Measurements from ENCODE around the gene PPP1R9B.
A peak's percentile ranks its signal among the peaks of the same experiment; 100 is the strongest.

The PPP1R9B gene

DNA sequence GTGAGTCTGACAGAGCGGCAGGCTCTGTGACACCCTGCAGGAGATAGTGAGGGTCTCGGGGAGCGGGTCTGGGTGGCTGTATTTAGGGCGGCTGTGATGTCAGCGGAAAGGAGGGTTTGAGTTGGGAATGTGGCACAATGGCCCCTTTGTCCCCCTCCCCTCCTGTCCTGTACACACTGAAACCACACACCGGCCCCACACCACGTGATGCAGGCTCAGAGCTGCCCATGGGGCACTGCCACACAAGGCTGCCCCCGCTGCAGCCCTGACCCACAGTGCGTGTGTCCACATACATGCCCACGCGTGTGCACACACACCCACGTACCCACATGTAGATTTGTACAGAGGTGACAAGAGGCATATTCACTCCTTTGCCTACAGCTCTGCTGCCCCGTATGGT, 30.7 kb upstream of the PPP1R9B start:
- CTCF ChIA-PET, result interaction anchor here (1.0 to 3.6 kb wide), 7 partner anchors 9 to 66 kb away, joined by 3 to 21 read pairs (median 4); no protein-coding TSS in a partner anchor
- no peak for DNase-seq (ENCODE audit: extremely low spot score)
- POLR2A ChIA-PET, result no interaction called here
- TF ChIP-seq, protein P1, sequence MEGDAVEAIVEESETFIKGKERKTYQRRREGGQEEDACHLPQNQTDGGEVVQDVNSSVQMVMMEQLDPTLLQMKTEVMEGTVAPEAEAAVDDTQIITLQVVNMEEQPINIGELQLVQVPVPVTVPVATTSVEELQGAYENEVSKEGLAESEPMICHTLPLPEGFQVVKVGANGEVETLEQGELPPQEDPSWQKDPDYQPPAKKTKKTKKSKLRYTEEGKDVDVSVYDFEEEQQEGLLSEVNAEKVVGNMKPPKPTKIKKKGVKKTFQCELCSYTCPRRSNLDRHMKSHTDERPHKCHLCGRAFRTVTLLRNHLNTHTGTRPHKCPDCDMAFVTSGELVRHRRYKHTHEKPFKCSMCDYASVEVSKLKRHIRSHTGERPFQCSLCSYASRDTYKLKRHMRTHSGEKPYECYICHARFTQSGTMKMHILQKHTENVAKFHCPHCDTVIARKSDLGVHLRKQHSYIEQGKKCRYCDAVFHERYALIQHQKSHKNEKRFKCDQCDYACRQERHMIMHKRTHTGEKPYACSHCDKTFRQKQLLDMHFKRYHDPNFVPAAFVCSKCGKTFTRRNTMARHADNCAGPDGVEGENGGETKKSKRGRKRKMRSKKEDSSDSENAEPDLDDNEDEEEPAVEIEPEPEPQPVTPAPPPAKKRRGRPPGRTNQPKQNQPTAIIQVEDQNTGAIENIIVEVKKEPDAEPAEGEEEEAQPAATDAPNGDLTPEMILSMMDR (IDR thresholded peaks at IDR 0.05; ENCODE audit: control extremely low read depth, extremely low read depth, low read depth, missing control alignments), result no peak

DNA sequence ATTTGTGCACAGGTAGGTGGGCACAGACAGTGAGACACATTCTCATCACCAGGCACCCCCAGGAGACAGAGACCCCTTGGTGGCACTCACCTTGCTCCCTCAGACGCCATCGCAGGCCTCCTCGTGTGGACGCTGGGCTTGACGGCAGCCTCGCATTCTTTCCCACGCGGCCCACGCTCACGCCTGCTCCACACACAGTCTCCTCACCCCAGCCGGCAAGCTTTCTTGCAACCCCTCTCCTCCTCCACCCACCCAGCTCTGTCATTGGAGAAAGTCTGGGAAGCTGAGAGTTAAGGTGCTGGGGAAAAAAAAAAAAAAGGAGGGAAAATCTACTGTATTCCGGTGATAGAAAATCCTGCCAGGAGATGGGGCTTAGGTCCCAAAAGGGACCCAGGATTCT, 30.1 kb upstream of the PPP1R9B start:
- POLR2A ChIA-PET, result no interaction called here
- CTCF ChIA-PET, result interaction anchor here (1.3 to 3.6 kb wide), 3 partner anchors 10 to 29 kb away, joined by 3 to 21 read pairs (median 4); no protein-coding TSS in a partner anchor
- DNase-seq (ENCODE audit: extremely low spot score), result no peak

DNA sequence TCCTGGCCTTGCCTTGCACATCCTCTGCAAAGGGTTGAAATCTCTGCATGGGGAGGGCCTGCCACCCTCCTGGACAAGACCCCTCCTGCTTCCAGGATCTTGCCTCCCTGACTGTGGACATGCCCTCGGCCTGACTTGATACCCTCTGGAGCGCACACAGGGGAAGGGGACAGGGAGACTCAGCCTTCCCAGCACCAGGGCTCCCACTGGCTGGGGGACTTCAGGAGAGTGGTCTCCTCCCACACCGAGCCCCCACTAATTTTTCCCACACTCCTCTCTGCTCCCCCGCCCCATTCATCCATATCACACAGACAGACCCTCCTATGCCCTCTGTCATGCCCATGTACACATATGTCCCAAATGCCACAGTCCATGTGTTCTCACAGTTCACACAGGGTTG, 29.6 kb upstream of the PPP1R9B start:
- TF ChIP-seq, protein P1 (IDR thresholded peaks at IDR 0.05; ENCODE audit: control extremely low read depth, extremely low read depth, low read depth, missing control alignments), result no peak
- no peak for DNase-seq (ENCODE audit: extremely low spot score)
- ChIA-PET POLR2A (no interaction called here), CTCF (interaction anchor here (3.6 kb wide), 1 partner anchor 10 kb away, joined by 21 read pairs; no protein-coding TSS in a partner anchor)

More for the DNA sequence above, 30.1 kb upstream of the PPP1R9B start:
- TF ChIP-seq, protein P1 (IDR thresholded peaks at IDR 0.05; ENCODE audit: control extremely low read depth, extremely low read depth, low read depth, missing control alignments), result no peak

DNA sequence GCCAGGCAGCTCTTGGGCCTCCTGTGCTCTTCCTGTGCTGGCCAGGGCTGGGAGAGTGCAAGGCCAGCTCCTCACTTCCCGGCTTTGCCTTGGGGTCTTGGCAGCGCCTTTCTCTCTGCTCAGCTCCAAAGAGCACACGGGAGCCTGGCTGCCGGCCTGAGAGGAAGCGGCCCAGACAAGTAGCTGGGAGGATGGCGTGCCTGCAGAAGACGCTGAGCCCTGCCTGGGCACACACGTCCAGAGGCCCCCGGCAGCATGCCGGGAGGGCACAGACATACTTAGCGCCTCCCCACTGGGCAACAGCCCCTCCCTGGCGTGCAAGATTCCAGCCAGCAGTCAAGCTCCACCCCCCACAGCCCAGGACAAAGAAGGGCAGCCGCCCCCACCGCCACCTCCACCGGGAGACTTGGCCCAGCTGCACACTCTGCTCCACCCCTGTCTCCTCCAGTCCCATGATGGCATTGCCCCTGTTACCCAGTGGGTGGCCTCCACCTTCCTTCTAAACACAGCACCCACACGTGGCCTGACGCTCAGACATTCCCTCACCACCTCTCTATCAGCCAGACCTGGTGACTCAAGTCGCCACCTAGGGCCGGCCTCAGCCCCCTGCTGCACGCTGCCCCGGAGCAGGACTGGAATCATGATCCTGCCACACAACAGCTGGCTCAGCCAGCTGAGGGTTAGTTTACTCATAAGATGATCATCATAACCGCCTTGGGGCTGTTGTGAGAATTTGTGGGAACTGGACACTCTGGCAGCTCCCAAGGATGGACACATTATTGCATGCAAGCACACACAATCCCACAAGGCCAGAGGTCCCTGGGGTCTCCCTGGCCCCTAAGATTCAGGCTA, 27.7 kb upstream of the PPP1R9B start:
- CTCF ChIA-PET, result interaction anchor here (0.8 to 3.9 kb wide), 32 partner anchors 9 to 1293 kb away, joined by 3 to 90 read pairs (median 5); partner anchors contain the start of genes COL1A1, PDK2 and SGCA
- TF ChIP-seq, protein P1 (IDR thresholded peaks at IDR 0.05; ENCODE audit: control extremely low read depth, extremely low read depth, low read depth, missing control alignments), result peak; percentile 78
- POLR2A ChIA-PET, result no interaction called here
- DNase-seq (ENCODE audit: extremely low spot score), result peak; percentile 77

DNA sequence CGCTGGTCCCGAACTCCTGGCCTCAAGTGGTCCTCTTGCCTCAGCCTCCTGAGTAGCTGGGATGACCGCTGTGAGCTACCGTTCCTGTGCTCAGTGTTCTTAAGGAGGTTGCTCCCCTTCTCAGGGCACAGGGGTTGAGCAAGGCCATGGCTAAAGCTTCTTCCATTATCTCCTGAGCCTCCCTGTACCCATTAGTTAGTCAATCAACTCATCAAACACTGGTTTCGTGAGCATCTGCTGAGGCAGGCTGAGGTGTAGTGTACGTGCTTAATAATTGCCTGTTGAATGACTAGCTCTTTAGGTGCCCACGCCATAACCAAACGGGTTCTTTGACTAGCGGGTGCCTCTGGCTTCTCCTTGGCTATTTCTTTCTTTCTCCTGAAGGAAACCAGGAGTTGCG, 27.0 kb upstream of the PPP1R9B start:
- CTCF ChIA-PET, result interaction anchor here (0.8 to 3.9 kb wide), 29 partner anchors 10 to 1293 kb away, joined by 3 to 90 read pairs (median 5); partner anchors contain the start of genes COL1A1, PDK2 and SGCA
- POLR2A ChIA-PET, result no interaction called here
- TF ChIP-seq, protein P1 (IDR thresholded peaks at IDR 0.05; ENCODE audit: control extremely low read depth, extremely low read depth, low read depth, missing control alignments), result no peak
- DNase-seq (ENCODE audit: extremely low spot score), result no peak

DNA sequence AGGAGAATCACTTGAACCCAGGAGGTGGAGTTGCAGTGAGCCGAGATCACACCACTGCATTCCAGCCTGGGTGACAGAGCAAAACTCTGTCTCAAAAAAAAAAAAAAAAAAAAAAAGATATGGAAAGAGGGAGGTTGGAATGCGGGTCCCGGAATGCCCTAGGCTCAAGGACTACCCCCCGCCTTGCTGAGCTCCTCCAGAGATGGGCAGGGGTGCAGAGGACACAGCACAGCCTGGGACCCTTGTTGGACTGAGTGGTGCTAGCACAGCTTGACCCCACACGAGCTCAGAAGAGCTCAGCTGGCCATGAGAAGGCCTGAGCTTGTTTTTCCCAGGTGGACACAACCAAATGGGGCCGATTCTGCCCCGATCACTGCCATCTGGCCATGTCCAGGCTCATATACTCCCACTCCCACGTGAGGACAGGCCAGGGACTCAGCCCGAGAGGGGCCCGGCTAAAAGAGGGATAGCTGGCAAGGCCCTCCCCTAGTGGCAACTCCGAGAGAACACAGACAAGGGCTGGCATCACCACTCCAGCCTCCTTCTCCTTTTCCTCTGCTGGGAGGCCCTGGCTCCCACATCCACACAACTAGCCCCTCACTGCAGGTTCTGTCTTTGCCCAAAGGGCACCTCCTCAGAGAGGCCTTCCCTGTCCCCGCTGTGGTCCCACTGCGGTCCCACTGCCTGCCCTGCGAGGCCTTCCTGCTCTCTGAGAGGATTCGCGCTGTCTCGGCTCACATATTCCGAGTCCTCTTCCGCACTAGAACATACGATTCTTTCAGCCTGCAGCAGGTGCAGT, 26.3 kb upstream of the PPP1R9B start:
- ChIA-PET POLR2A (no interaction called here), CTCF (interaction anchor here (0.8 to 3.9 kb wide), 13 partner anchors 9 to 140 kb away, joined by 3 to 90 read pairs (median 12); partner anchors contain the start of genes COL1A1, PDK2 and SGCA)
- TF ChIP-seq, protein P1 (IDR thresholded peaks at IDR 0.05; ENCODE audit: control extremely low read depth, extremely low read depth, low read depth, missing control alignments), result no peak
- no peak for DNase-seq (ENCODE audit: extremely low spot score)

Data from GM10248 (cell line).